Ectodermal cell (in vitro differentiated cells): ENCODE data around the gene TRPC4. TPM values are rescaled to one million over a fixed set of nuclear protein-coding genes. Genes with fewer than 3 reads are reported as not detected.

Source experiments
- H3K27ac ChIP-seq: 2 replicates; pipeline ENCODE4 v1.7.0; 2013; ENCODE audit warnings: mild to moderate bottlenecking, low read depth, low read length; ENCODE audit not compliant: insufficient read depth, poor library complexity, severe bottlenecking
- H3K27me3 ChIP-seq: 2 replicates; pipeline ENCODE4 v1.7.0; 2013; ENCODE audit warnings: mild to moderate bottlenecking, low read length; ENCODE audit not compliant: insufficient read depth, control insufficient read depth, poor library complexity, severe bottlenecking
- H3K36me3 ChIP-seq: one replicate; pipeline ENCODE4 v1.7.0; 2013; ENCODE audit warnings: low read length; ENCODE audit not compliant: control insufficient read depth, insufficient read depth
- H3K4me1 ChIP-seq: one replicate; pipeline ENCODE4 v1.7.0; 2013; ENCODE audit warnings: low read length; ENCODE audit not compliant: control insufficient read depth, insufficient read depth
- H3K4me3 ChIP-seq: 2 replicates; pipeline ENCODE4 v1.7.0; 2013; ENCODE audit warnings: low read depth, low read length, control low read depth; ENCODE audit not compliant: insufficient read depth
- H3K9me3 ChIP-seq: 2 replicates; pipeline ENCODE4 v1.7.0; 2013; ENCODE audit warnings: mild to moderate bottlenecking, low read length, moderate library complexity; ENCODE audit not compliant: control insufficient read depth
- WGBS, 2 experiments: methylation state at CpG; one replicate each; pipeline ENCODE4 v1.1.7; 2013; ENCODE audit warnings: missing lambda C conversion rate in 2 of 2; 5-methylcytosine and 5-hydroxymethylcytosine counted together
- polyA plus RNA-seq, 4 experiments: library from polyadenylated mRNA; stranded (reverse); fragments of 50-300 nt; gene quantifications; one replicate each; pipeline ENCODE4 v1.2.3, GENCODE V29; 2013

The TRPC4 gene
- polyA plus RNA-seq (2013, experiment 1 of 4) = 20.1 TPM
- polyA plus RNA-seq (2013, experiment 2 of 4) = 15.0 TPM
- 21.0 TPM for polyA plus RNA-seq (2013, experiment 3 of 4)
- 21.7 TPM for polyA plus RNA-seq (2013, experiment 4 of 4)

DNA sequence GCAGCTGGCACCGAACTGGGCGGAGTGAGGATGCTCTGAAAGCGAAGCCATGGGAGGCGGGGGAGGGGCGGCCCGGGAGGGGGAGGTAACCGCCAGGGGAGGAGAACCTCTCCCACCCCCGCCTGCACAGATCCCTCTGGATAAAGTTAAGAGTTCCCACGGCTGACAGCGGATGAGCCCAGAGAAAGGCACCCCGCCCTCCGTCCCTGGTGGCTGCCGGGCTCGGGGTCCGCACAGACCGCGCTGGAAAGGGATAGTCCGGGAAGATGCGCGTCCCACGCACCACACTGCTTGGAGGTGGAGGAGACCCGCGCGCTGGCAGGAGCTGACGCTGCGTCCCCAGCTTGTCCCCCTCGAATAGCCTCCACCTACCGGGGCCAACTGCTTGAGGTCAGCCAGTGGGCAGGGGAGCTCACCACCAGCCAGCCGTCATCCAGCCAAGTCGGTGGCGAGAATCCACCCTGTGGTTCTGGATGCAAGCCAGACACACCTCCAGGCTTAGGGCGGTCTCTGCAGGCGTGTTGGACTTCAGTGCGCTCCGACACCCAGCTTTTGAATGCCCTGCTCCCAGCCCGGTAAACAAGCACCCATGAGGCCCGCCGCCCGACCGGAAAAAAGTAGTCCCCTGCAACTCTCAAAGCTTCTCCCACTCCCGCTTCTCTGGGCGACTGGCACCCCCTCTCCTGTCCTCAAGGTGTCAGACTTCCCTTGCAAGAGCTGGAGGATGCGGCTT lies at the start of gene TRPC4:
Gene TRPC4 (minus strand): TSS at position 17 of the 733 bp plus-strand sequence. CDS start 86,439 bp downstream, outside the sequence.
- peak within 1 kb of the TSS; percentile 62 for H3K4me3 ChIP-seq
- WGBS, 2 experiments = 1% methylated on average over 43 of the region's 43 CpGs
- peaks cover 8% of the 10 kb centered on the region for H3K4me1 ChIP-seq
- H3K9me3 ChIP-seq = no peaks in the 10 kb centered on the region
- H3K27ac ChIP-seq = peak within 1 kb of the TSS; percentile 47
- no peaks in the 10 kb centered on the region for H3K36me3 ChIP-seq
- H3K27me3 ChIP-seq = no peaks in the 10 kb centered on the region

DNA sequence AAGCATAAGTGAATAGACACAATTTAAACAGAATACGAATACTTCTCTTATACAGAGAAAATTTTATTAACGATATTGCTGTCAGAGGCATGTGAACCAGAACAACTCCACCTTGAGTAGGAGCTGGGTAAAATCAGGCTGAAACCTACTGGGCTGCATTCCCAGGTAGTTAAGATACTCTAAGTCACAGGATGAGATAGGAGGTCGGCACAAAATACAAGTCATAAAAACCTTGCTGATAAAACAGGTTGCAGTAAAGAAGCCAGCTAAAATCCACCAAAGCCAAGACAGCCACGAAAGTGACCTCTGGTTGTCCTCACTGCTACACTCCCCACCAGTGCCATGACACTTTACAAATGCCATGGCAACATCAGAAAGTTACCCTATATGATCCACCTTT lies 49.2 kb upstream of the TRPC4 start:
- Histone ChIP-seq H3K27ac (no peak overlapping the region), H3K4me3 (no peak overlapping the region), H3K9me3 (no peaks in the 10 kb centered on the region), H3K36me3 (no peaks in the 10 kb centered on the region), H3K27me3 (no peaks in the 10 kb centered on the region), H3K4me1 (no peaks in the 10 kb centered on the region)
- WGBS, 2 experiments = 61 to 75% methylated on average over 2 to 4 of the region's 4 CpGs

DNA sequence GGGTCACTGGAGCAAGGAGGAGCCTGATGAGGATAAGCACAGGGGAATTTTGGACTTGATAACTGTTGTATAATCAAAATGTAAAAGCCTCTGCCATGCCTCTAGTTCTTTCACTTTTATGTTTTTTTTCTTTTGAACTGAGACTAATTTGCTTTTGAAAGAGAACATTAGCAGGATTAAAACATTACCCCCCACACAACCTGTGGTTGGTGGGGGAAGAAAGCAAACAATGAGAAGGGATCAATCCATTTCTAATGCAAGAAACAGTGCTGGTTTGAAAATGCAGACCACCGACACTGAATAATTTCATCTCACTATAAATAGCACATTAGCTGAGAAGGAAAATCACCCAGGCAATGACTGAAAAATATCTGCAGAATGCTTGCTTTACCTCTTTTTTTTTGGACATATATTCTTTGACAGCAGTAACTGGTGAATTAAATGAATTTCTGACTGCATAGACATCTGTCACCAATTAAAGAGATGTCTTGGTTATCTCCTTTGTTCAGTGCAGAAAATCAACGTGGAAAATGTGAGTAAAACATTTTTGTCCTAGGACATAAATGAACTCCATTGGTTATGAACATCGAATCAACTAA lies 48.6 kb upstream of the TRPC4 start:
- Histone ChIP-seq H3K36me3 (no peaks in the 10 kb centered on the region), H3K27ac (no peak overlapping the region), H3K4me1 (no peaks in the 10 kb centered on the region), H3K4me3 (no peak overlapping the region), H3K9me3 (no peaks in the 10 kb centered on the region), H3K27me3 (no peaks in the 10 kb centered on the region)
- WGBS, 2 experiments = 55 to 56% methylated on average over 3 of the region's 3 CpGs

GRCh38 chr13:37914781-37915391 lies 45.3 kb upstream of the TRPC4 start:
- H3K4me1 ChIP-seq = no peaks in the 10 kb centered on the region
- 90 to 96% methylated on average over 2 of the region's 2 CpGs for WGBS, 2 experiments
- no peak overlapping the region for H3K27ac ChIP-seq
- no peak overlapping the region for H3K4me3 ChIP-seq
- no peaks in the 10 kb centered on the region for H3K27me3 ChIP-seq
- no peaks in the 10 kb centered on the region for H3K9me3 ChIP-seq
- no peaks in the 10 kb centered on the region for H3K36me3 ChIP-seq

DNA sequence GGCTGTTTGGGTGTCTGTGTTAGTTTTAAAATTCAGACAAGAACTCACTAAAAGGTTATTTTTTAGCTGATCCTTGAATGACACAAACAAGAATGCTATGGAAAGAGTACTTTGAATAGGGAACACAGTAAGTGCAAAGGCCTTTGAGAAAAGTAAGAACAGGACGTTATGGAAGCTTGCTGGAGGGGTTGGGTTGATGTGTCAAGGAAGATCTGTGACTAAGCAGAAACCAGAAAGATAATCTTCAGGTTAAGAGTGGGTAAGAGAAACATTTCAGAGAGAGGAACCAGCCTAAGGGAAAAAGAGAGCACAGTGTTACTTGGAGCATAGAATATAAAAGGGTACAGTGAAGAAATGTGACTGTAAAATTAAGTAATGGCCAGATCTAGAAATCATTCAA lies 41.2 kb upstream of the TRPC4 start:
- no peak overlapping the region for H3K27ac ChIP-seq
- no peaks in the 10 kb centered on the region for H3K36me3 ChIP-seq
- H3K9me3 ChIP-seq = no peaks in the 10 kb centered on the region
- 66 to 81% methylated on average over 1 of the region's 1 CpG for WGBS, 2 experiments
- no peaks in the 10 kb centered on the region for H3K27me3 ChIP-seq
- no peaks in the 10 kb centered on the region for H3K4me1 ChIP-seq
- H3K4me3 ChIP-seq = no peak overlapping the region

DNA sequence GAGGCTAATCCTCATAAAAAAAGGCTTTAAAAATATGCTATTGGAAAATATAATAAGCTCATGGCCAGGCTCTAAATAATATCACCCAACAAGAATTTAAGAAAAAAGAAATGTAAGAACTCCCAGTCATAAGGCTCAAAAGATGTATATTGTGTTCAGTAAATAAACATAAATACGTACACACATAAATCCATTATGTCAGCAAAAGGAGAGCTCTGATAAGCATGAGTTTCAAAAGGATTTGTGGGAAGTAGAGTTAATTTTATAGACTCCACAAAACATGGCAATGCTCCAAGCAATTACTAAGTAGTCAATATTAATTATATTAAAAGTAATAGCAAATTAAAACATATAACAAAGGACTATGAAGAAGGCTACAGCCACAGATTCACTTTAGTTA lies 37.3 kb upstream of the TRPC4 start:
- H3K27me3 ChIP-seq = no peaks in the 10 kb centered on the region
- H3K9me3 ChIP-seq = no peaks in the 10 kb centered on the region
- no CpG with 5 or more reads among the region's 1 CpG for WGBS, 2 experiments
- no peak overlapping the region for H3K4me3 ChIP-seq
- no peaks in the 10 kb centered on the region for H3K36me3 ChIP-seq
- H3K4me1 ChIP-seq = no peaks in the 10 kb centered on the region
- H3K27ac ChIP-seq = no peak overlapping the region

DNA sequence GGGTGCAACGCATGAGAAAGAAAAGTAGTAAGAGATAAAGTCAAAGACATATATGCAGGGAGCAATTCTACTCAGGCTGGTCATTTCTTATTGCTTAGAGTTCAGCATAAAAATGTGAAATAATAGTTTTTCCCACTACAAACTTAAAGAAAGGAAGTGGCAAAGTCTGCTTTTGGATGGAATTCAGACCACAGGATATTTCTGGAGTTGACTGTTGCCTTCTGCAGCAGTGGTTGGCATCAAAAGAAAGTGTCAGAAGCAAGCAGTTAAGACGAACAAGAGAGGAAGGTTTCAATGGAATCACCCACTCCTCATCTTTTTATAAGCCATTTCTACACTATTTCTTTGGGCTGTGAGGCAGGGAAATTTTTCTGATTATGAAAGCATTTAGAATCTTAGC lies 36.2 kb upstream of the TRPC4 start:
- no peaks in the 10 kb centered on the region for H3K36me3 ChIP-seq
- 83 to 90% methylated on average over 2 of the region's 2 CpGs for WGBS, 2 experiments
- H3K27me3 ChIP-seq = no peaks in the 10 kb centered on the region

GRCh38 chr13:37899753-37900152 lies 30.2 kb upstream of the TRPC4 start:
- Histone ChIP-seq H3K27ac (no peak overlapping the region), H3K36me3 (no peaks in the 10 kb centered on the region), H3K4me3 (no peak overlapping the region), H3K9me3 (no peaks in the 10 kb centered on the region), H3K27me3 (no peaks in the 10 kb centered on the region), H3K4me1 (no peaks in the 10 kb centered on the region)
- 86 to 87% methylated on average over 4 of the region's 4 CpGs for WGBS, 2 experiments

More for the DNA sequence above, 36.2 kb upstream of the TRPC4 start:
- Histone ChIP-seq H3K9me3 (no peaks in the 10 kb centered on the region), H3K4me3 (no peak overlapping the region), H3K4me1 (no peaks in the 10 kb centered on the region), H3K27ac (no peak overlapping the region)

- no peaks in the 10 kb centered on the region for H3K4me1 ChIP-seq
- no peaks in the 10 kb centered on the region for H3K9me3 ChIP-seq
- no peaks in the 10 kb centered on the region for H3K36me3 ChIP-seq
- H3K27me3 ChIP-seq = no peaks in the 10 kb centered on the region
- no peak overlapping the region for H3K27ac ChIP-seq
- no peak overlapping the region for H3K4me3 ChIP-seq
These were observed 23.7 kb upstream of the TRPC4 start for GRCh38 chr13:37893321-37893720.

- H3K27ac ChIP-seq = no peak overlapping the region
- WGBS, 2 experiments = 87% methylated on average over 3 of the region's 4 CpGs; no CpG with 5 or more reads in 1 of the 2 experiments
- no peak overlapping the region for H3K4me3 ChIP-seq
- no peaks in the 10 kb centered on the region for H3K27me3 ChIP-seq
- no peaks in the 10 kb centered on the region for H3K36me3 ChIP-seq
- no peaks in the 10 kb centered on the region for H3K9me3 ChIP-seq
- H3K4me1 ChIP-seq = no peaks in the 10 kb centered on the region
These were observed 20.2 kb upstream of the TRPC4 start for GRCh38 chr13:37889820-37890219.
